ENCODE measurements around the gene NT5C.

- TF ChIP-seq CTCF (conservative IDR thresholded peaks at IDR 0.05): no peak
- TF ChIP-seq EZH2 (IDR thresholded peaks at IDR 0.05; ENCODE audit: low read depth): no peak
These were observed 1.5 kb upstream of the NT5C start for GRCh38 chr17:75133001-75133400.
